IMR-90 (cell line): Measurements from ENCODE around the gene ZNF396. TPM values are rescaled to one million over a fixed set of nuclear protein-coding genes. Genes with fewer than 3 reads are reported as not detected.

Source experiments
- ATAC-seq: fragments of 200-7000 bp; cut with Tn5 transposase; 2 replicates; pipeline ENCODE4 v1.9.1; 2020; ENCODE audit warnings: low read depth, mild to moderate bottlenecking, moderate library complexity
- BruUV-seq: library from RNA; stranded (reverse); fragments of 400-500 nt; replicated peaks from 2 replicates; lab custom pipeline; 2021; lab: Mats Ljungman, UMichigan
- CTCF ChIA-PET: fragments of 300-600 bp; formaldehyde crosslinking; extraction: SDS; loops from one replicate; lab custom pipeline; 2021; ENCODE audit warnings: antibody characterized with exemption; lab: Yijun Ruan, JAX
- POLR2A ChIA-PET: fragments of 300-600 bp; sonication (Branson Sonifier 250); formaldehyde crosslinking; loops from one replicate; lab custom pipeline; 2022; ENCODE audit warnings: antibody characterized with exemption; ENCODE audit not compliant: unreplicated experiment; lab: Charles Lee
- DNase-seq: peaks from one replicate; pipeline ENCODE4 v3.0.0; 2013
- H2AFZ ChIP-seq: replicated peaks from 2 replicates; pipeline ENCODE3; 2013; ENCODE audit warnings: low read length, mild to moderate bottlenecking; ENCODE audit not compliant: poor library complexity
- H2AK5ac ChIP-seq: 2 replicates; pipeline ENCODE4 v1.6.1; 2013; ENCODE audit warnings: low read depth, low read length, inconsistent platforms
- H2AK9ac ChIP-seq: replicated peaks from 2 replicates; pipeline ENCODE3; 2013; ENCODE audit warnings: mild to moderate bottlenecking, low read depth, low read length, moderate library complexity; ENCODE audit not compliant: poor library complexity
- H2BK120ac ChIP-seq: 2 replicates; pipeline ENCODE4 v1.6.1; 2013; ENCODE audit warnings: low read depth, low read length, inconsistent platforms
- H2BK15ac ChIP-seq: 3 replicates; pipeline ENCODE4 v1.6.1; 2013; ENCODE audit warnings: low read depth, low read length, inconsistent platforms
- H2BK20ac ChIP-seq: 2 replicates; pipeline ENCODE4 v1.6.1; 2013; ENCODE audit warnings: low read depth, mild to moderate bottlenecking, inconsistent platforms, low read length, moderate library complexity
- H2BK5ac ChIP-seq: 2 replicates; pipeline ENCODE4 v1.6.1; 2013; ENCODE audit warnings: mild to moderate bottlenecking, low read depth, low read length, inconsistent platforms; ENCODE audit not compliant: poor library complexity, severe bottlenecking
- H3K14ac ChIP-seq: replicated peaks from 2 replicates; pipeline ENCODE4 v1.6.1; 2013; ENCODE audit warnings: low read depth, low read length, inconsistent platforms
- H3K18ac ChIP-seq: 2 replicates; pipeline ENCODE4 v1.6.1; 2013; ENCODE audit warnings: low read depth, low read length, control low read depth
- H3K23ac ChIP-seq: 2 replicates; pipeline ENCODE4 v1.6.1; 2013; ENCODE audit warnings: low read depth, low read length, inconsistent platforms
- H3K27ac ChIP-seq: 2 replicates; pipeline ENCODE4 v1.5.1; 2013; ENCODE audit warnings: mild to moderate bottlenecking, control low read depth, low read length; ENCODE audit not compliant: insufficient read depth
- H3K27me3 ChIP-seq: 2 replicates; pipeline ENCODE4 v1.6.1; 2013; ENCODE audit warnings: low read length; ENCODE audit not compliant: control insufficient read depth, insufficient read depth
- H3K36me3 ChIP-seq: 2 replicates; pipeline ENCODE4 v1.6.1; 2013; ENCODE audit warnings: low read length, mixed read lengths; ENCODE audit not compliant: control insufficient read depth, insufficient read depth
- H3K4ac ChIP-seq: 2 replicates; pipeline ENCODE4 v1.6.1; 2013; ENCODE audit warnings: low read depth, low read length, inconsistent platforms
- H3K4me1 ChIP-seq: 2 replicates; pipeline ENCODE4 v1.6.1; 2013; ENCODE audit warnings: low read length, mixed read lengths; ENCODE audit not compliant: control insufficient read depth, insufficient read depth
- H3K4me2 ChIP-seq: 2 replicates; pipeline ENCODE4 v1.6.1; 2013; ENCODE audit warnings: low read depth, mild to moderate bottlenecking, control low read depth, low read length, moderate library complexity
- H3K4me3 ChIP-seq: 2 replicates; pipeline ENCODE4 v1.5.1; 2013; ENCODE audit warnings: low read depth, mild to moderate bottlenecking, control low read depth, low read length, moderate library complexity; ENCODE audit not compliant: insufficient read depth
- H3K56ac ChIP-seq: 2 replicates; pipeline ENCODE4 v1.6.1; 2013; ENCODE audit warnings: low read length, inconsistent platforms; ENCODE audit not compliant: insufficient read depth; ENCODE audit errors: extremely low read depth
- H3K79me1 ChIP-seq, 2 experiments: 2 replicates each; pipeline ENCODE4 v1.6.1; 2013; ENCODE audit warnings: low read length in 2 of 2, inconsistent platforms in 1 of 2, low read depth in 1 of 2
- H3K9ac ChIP-seq: 2 replicates; pipeline ENCODE4 v1.6.1; 2013; ENCODE audit warnings: low read depth, low read length, control low read depth
- H3K9me1 ChIP-seq: 2 replicates; pipeline ENCODE4 v1.6.1; 2013; ENCODE audit warnings: low read length, inconsistent platforms; ENCODE audit not compliant: insufficient read depth
- H3K9me3 ChIP-seq: 2 replicates; pipeline ENCODE4 v1.6.1; 2013; ENCODE audit warnings: low read length; ENCODE audit not compliant: control insufficient read depth, insufficient read depth
- H4K20me1 ChIP-seq: 2 replicates; pipeline ENCODE4 v1.6.1; 2013; ENCODE audit warnings: low read length, inconsistent platforms; ENCODE audit not compliant: insufficient read depth
- H4K5ac ChIP-seq: 2 replicates; pipeline ENCODE4 v1.6.1; 2013; ENCODE audit warnings: mild to moderate bottlenecking, low read depth, low read length, control low read depth
- H4K8ac ChIP-seq, 2 experiments: 2 replicates each; pipeline ENCODE4 v1.6.1; 2013; ENCODE audit warnings: low read depth in 2 of 2, low read length in 2 of 2, control low read depth in 1 of 2, inconsistent platforms in 1 of 2
- H4K91ac ChIP-seq: 2 replicates; pipeline ENCODE4 v1.6.1; 2013; ENCODE audit warnings: low read depth, low read length, inconsistent platforms; ENCODE audit not compliant: insufficient read depth
- BHLHE40 ChIP-seq: fragments of 150-350 bp; IDR thresholded peaks from 2 replicates; pipeline ENCODE4 v1.6.1; 2016; ENCODE audit warnings: mild to moderate bottlenecking, low read depth, low read length
- WGBS, 2 experiments: methylation state at CpG; one replicate each; pipeline versions ENCODE4 v1.1.5 to v1.1.7; 2013; ENCODE audit warnings: missing lambda C conversion rate in 2 of 2; ENCODE audit not compliant: insufficient read length in 1 of 2; ENCODE audit errors: extremely low coverage in 2 of 2; 5-methylcytosine and 5-hydroxymethylcytosine counted together
- dilution Hi-C: fragments of 300-500 bp; cut with HindIII; formaldehyde crosslinking; loops from one replicate; pipeline ENCODE4 v1.14.3; 2018; ENCODE audit warnings: low sequenced_read_pairs; ENCODE audit not compliant: unreplicated experiment
- in situ Hi-C: fragments of 300-500 bp; cut with MboI; formaldehyde crosslinking; loops from 3 replicates; pipeline ENCODE4 v1.14.3; 2019; ENCODE audit warnings: low sequenced_read_pairs, inconsistent platforms, mixed read lengths
- intact Hi-C: fragments of 100-400 bp; cut with micrococcal nuclease; formaldehyde crosslinking; loops from 2 replicates; pipeline ENCODE4 v1.10.0; 2022
- polyA plus RNA-seq, 3 experiments: library from polyadenylated mRNA; depleted of rRNA; stranded (reverse); fragments of >200 nt; gene quantifications; 2 replicates each; pipeline ENCODE4 v1.2.3, GENCODE V29; 2012; ENCODE audit warnings: low replicate concordance in 1 of 3
- total RNA-seq: library from RNA; depleted of rRNA; stranded (reverse); fragments of >200 nt; gene quantifications from 2 replicates; pipeline ENCODE4 v1.2.3, GENCODE V29; 2012

ZNF396 gene
- total and polyA plus RNA-seq, 2 of the 4 experiments (the other 2 are of a cell fraction), result 0.26 to 0.54 TPM

GRCh38 chr18:35348001-35348400 is 29.1 kb downstream of the ZNF396 start:
- Histone ChIP-seq H3K4me2 (no peak overlapping the region), H3K79me1 (peaks cover 0 to 14% of the 10 kb centered on the region in 2 experiments; a peak in 2 of 4 replicates), H2BK20ac (no peak overlapping the region), H3K9ac (no peak overlapping the region), H4K91ac (no peak overlapping the region), H3K36me3 (no peaks in the 10 kb centered on the region), H4K5ac (no peak overlapping the region), H4K20me1 (peaks cover 9% of the 10 kb centered on the region), H3K23ac (no peak overlapping the region), H4K8ac (no peak overlapping the region), H2AK5ac (no peak overlapping the region), H2BK5ac (no peak overlapping the region), H3K27ac (no peak overlapping the region), H3K14ac (no peak overlapping the region), H3K9me1 (peaks cover 6% of the 10 kb centered on the region), H3K9me3 (peaks cover 6% of the 10 kb centered on the region), H3K56ac (no peak overlapping the region), H2AK9ac (no peak overlapping the region), H3K27me3 (no peaks in the 10 kb centered on the region), H3K4me3 (no peak overlapping the region), H3K4ac (no peak overlapping the region), H2BK15ac (no peak overlapping the region), H3K18ac (no peak overlapping the region), H2AFZ (no peak overlapping the region), H2BK120ac (no peak overlapping the region), H3K4me1 (peaks cover 2% of the 10 kb centered on the region; the same call in 1 of the 2 replicates)
- ATAC-seq (no peak), DNase-seq (no peak)
- in situ Hi-C loops, result no loop called here
- POLR2A ChIA-PET, result no interaction called here
- no peak for TF ChIP-seq BHLHE40
- CTCF ChIA-PET, result interaction anchor here (0.6 kb wide), 1 partner anchor 35 kb away, joined by 3 read pairs; no protein-coding TSS in a partner anchor
- no TSS peak for BruUV-seq
- dilution Hi-C loops, result no loop called here
- no CpG with 5 or more reads among the region's 3 CpGs for WGBS, 2 experiments
- intact Hi-C loops, result no loop called here
